Keratinocyte (primary cell): Measurements from ENCODE around the gene TLL1. TPM values are rescaled to one million over a fixed set of nuclear protein-coding genes. Genes with fewer than 3 reads are reported as not detected.

Source experiments
- DNase-seq: peaks from one replicate; pipeline ENCODE4 v3.0.0-alpha.2; 2011; ENCODE audit warnings: low read depth, missing footprints, low spot score
- FAIRE-seq: peaks from 2 replicates; lab custom pipeline; 2011; peaks lifted over from hg19 to GRCh38; lab: Jason Lieb, UNC
- H2AFZ ChIP-seq: 2 replicates; pipeline ENCODE4 v1.6.0; 2012; ENCODE audit warnings: low read length, control low read depth, inconsistent platforms; ENCODE audit not compliant: control insufficient read depth
- H3K27ac ChIP-seq: 2 replicates; pipeline ENCODE4 v1.5.1; 2011; ENCODE audit warnings: low read length; ENCODE audit not compliant: control insufficient read depth, insufficient read depth
- H3K27me3 ChIP-seq: 3 replicates; pipeline ENCODE4 v1.6.0; 2011; ENCODE audit warnings: low read length; ENCODE audit not compliant: control insufficient read depth, insufficient read depth; ENCODE audit errors: extremely low read depth
- H3K36me3 ChIP-seq, 2 experiments: 2 replicates in 1 of 2; 3 replicates in 1 of 2; pipeline ENCODE4 v1.5.1; 2011; ENCODE audit warnings: low read length in 2 of 2, mild to moderate bottlenecking in 1 of 2; ENCODE audit not compliant: control insufficient read depth in 2 of 2, insufficient read depth in 2 of 2; ENCODE audit errors: extremely low read depth in 1 of 2
- H3K4me1 ChIP-seq: 3 replicates; pipeline ENCODE4 v1.5.1; 2011; ENCODE audit warnings: low read length; ENCODE audit not compliant: control insufficient read depth, insufficient read depth; ENCODE audit errors: extremely low read depth
- H3K4me2 ChIP-seq: 3 replicates; pipeline ENCODE4 v1.6.0; 2011; ENCODE audit warnings: low read depth, low read length; ENCODE audit not compliant: control insufficient read depth, insufficient read depth; ENCODE audit errors: extremely low read depth
- H3K4me3 ChIP-seq, 3 experiments: fragments of 200-600 bp in 1 of 3; sonication (generic) in 1 of 3; 2 replicates in 2 of 3; 3 replicates in 1 of 3; pipeline ENCODE4 v1.5.1; 2011 to 2016; ENCODE audit warnings: low read length in 3 of 3, mild to moderate bottlenecking in 3 of 3, control low read depth in 2 of 3, inconsistent platforms in 1 of 3, low read depth in 1 of 3, mixed read lengths in 1 of 3, mixed run types in 1 of 3, moderate library complexity in 1 of 3; ENCODE audit not compliant: control insufficient read depth in 2 of 3, insufficient read depth in 2 of 3; ENCODE audit errors: extremely low read depth in 1 of 3
- H3K79me2 ChIP-seq: 2 replicates; pipeline ENCODE4 v1.6.0; 2012; ENCODE audit warnings: low read length; ENCODE audit not compliant: control insufficient read depth, insufficient read depth
- H3K9ac ChIP-seq: 3 replicates; pipeline ENCODE4 v1.6.0; 2011; ENCODE audit warnings: low read length; ENCODE audit not compliant: control insufficient read depth, insufficient read depth; ENCODE audit errors: extremely low read depth
- H3K9me1 ChIP-seq: 3 replicates; pipeline ENCODE4 v1.6.0; 2011; ENCODE audit warnings: low read length; ENCODE audit not compliant: control insufficient read depth, insufficient read depth; ENCODE audit errors: extremely low read depth
- H3K9me3 ChIP-seq: 2 replicates; pipeline ENCODE4 v1.5.1; 2012; ENCODE audit warnings: low read depth, low read length; ENCODE audit not compliant: control insufficient read depth
- H4K20me1 ChIP-seq: 3 replicates; pipeline ENCODE4 v1.6.0; 2011; ENCODE audit warnings: low read length; ENCODE audit not compliant: control insufficient read depth, insufficient read depth; ENCODE audit errors: extremely low read depth
- CTCF ChIP-seq, 3 experiments: IDR thresholded peaks in 1 of 3; conservative IDR thresholded peaks in 1 of 3; optimal IDR thresholded peaks in 1 of 3; 2 replicates in 2 of 3; 3 replicates in 1 of 3; pipeline versions ENCODE3 to v1.5.1; 2011; ENCODE audit warnings: low read length in 3 of 3, mild to moderate bottlenecking in 3 of 3, moderate library complexity in 2 of 3, control low read depth in 1 of 3, inconsistent platforms in 1 of 3; ENCODE audit not compliant: insufficient read depth in 2 of 3; ENCODE audit errors: extremely low read depth in 1 of 3
- EZH2 ChIP-seq: IDR thresholded peaks from one replicate; pipeline ENCODE4 v1.6.1; 2012; ENCODE audit warnings: inconsistent platforms, mild to moderate bottlenecking, low read length, moderate library complexity
- dilution Hi-C: fragments of 300-500 bp; cut with MboI; formaldehyde crosslinking; loops from one replicate; pipeline ENCODE4 v1.7.0; 2020; ENCODE audit warnings: low sequenced_read_pairs; ENCODE audit not compliant: extremely low pct_ligation_motif_present
- polyA plus RNA-seq, 5 experiments: library from polyadenylated mRNA; depleted of rRNA in 3 of 5; stranded (reverse) in 3 of 5; stranded (forward) in 1 of 5; unstranded in 1 of 5; fragments of >200 nt; gene quantifications; 1 replicate in 1 of 5; 2 replicates in 3 of 5; 3 replicates in 1 of 5; pipeline versions ENCODE4 v1.2.1 to v1.2.3, GENCODE V29; 2011 to 2012; ENCODE audit warnings: missing spikeins in 2 of 5, low read depth in 1 of 5, low replicate concordance in 1 of 5

TLL1 gene
- polyA plus RNA-seq, 1 donor (not counting 4 experiments of a cell fraction or from before 2014, with no cell fraction given), result 1.5 TPM

GRCh38 chr4:166091912-166092510 lies 219.0 kb downstream of the TLL1 start:
- no peak overlapping the region for H3K27ac ChIP-seq
- peak; percentile 9 for FAIRE-seq
- H3K79me2 ChIP-seq, result no peaks in the 10 kb centered on the region
- no peaks in the 10 kb centered on the region for H3K9me3 ChIP-seq
- no peaks in the 10 kb centered on the region for H3K9me1 ChIP-seq
- no peak for TF ChIP-seq EZH2
- peak in 2 of 3 experiments; percentile 49 to 51 for TF ChIP-seq CTCF (optimal IDR thresholded peaks at IDR 0.05 in 1 of 3, IDR thresholded peaks at IDR 0.05 in 1 of 3, conservative IDR thresholded peaks at IDR 0.05 in 1 of 3; ENCODE audit: extremely low read depth in 1 of 3, insufficient read depth in 2 of 3, low read length in 3 of 3)
- H4K20me1 ChIP-seq, result no peaks in the 10 kb centered on the region
- no peak for DNase-seq
- no peaks in the 10 kb centered on the region for H3K36me3 ChIP-seq
- no peak overlapping the region for H3K4me2 ChIP-seq
- H3K4me3 ChIP-seq, result no peak overlapping the region
- H3K27me3 ChIP-seq, result no peaks in the 10 kb centered on the region
- H3K9ac ChIP-seq, result no peak overlapping the region
- dilution Hi-C loops, result no loop called here
- no peak overlapping the region for H2AFZ ChIP-seq
- peaks cover 2% of the 10 kb centered on the region for H3K4me1 ChIP-seq

- Histone ChIP-seq H3K27ac (no peak overlapping the region), H3K79me2 (no peaks in the 10 kb centered on the region), H3K9me1 (no peaks in the 10 kb centered on the region), H3K4me1 (peaks cover 2% of the 10 kb centered on the region), H2AFZ (no peak overlapping the region), H3K4me2 (no peak overlapping the region), H3K4me3 (no peak overlapping the region), H3K36me3 (no peaks in the 10 kb centered on the region), H3K9me3 (no peaks in the 10 kb centered on the region), H3K27me3 (no peaks in the 10 kb centered on the region), H4K20me1 (no peaks in the 10 kb centered on the region), H3K9ac (no peak overlapping the region)
- peak; percentile 9 for DNase-seq
- no peak for FAIRE-seq
- dilution Hi-C loops, result no loop called here
- TF ChIP-seq EZH2, result no peak
- TF ChIP-seq CTCF (optimal IDR thresholded peaks at IDR 0.05 in 1 of 3, IDR thresholded peaks at IDR 0.05 in 1 of 3, conservative IDR thresholded peaks at IDR 0.05 in 1 of 3; ENCODE audit: extremely low read depth in 1 of 3, insufficient read depth in 2 of 3, low read length in 3 of 3), result no peak
Measured at GRCh38 chr4:166092797-166093290, 219.8 kb downstream of the TLL1 start.
